Mononuclear cell (primary cell): ENCODE results near the gene COX6A1. TPM values are rescaled to one million over a fixed set of nuclear protein-coding genes. Genes with fewer than 3 reads are reported as not detected.
"Not testable (repeated sequence)": the region's sequence is repeated elsewhere in the genome, so short reads cannot be mapped to it uniquely, and the experiment has no call there.

ENCODE experiments used
- H3K27me3 ChIP-seq: 2 replicates; pipeline ENCODE4 v1.6.0; 2011; ENCODE audit warnings: low read length, control low read depth; ENCODE audit not compliant: insufficient read depth
- H3K4me1 ChIP-seq: 2 replicates; pipeline ENCODE4 v1.5.1; 2011; ENCODE audit warnings: mild to moderate bottlenecking, low read length, control low read depth; ENCODE audit not compliant: insufficient read depth
- H3K4me3 ChIP-seq: 2 replicates; pipeline ENCODE4 v1.5.1; 2011; ENCODE audit warnings: mild to moderate bottlenecking, low read length, moderate library complexity
- H3K9me3 ChIP-seq: 2 replicates; pipeline ENCODE4 v1.5.1; 2011; ENCODE audit warnings: low read depth, mild to moderate bottlenecking, control low read depth, low read length
- total RNA-seq: library from RNA; depleted of rRNA; stranded (reverse); fragments of >200 nt; gene quantifications from one replicate; pipeline ENCODE4 v1.2.3, GENCODE V29; 2012

COX6A1 gene
- total RNA-seq, 1 donor: 138 TPM

- H3K9me3 ChIP-seq: no peaks in the 10 kb centered on the region
- no peaks in the 10 kb centered on the region for H3K27me3 ChIP-seq
- H3K4me1 ChIP-seq: peaks cover 46% of the 10 kb centered on the region
- peak within 1 kb of the TSS; percentile 76 for H3K4me3 ChIP-seq
Observed at GRCh38 chr12:120469450-120470149, 31.7 kb downstream of the COX6A1 start, which contains the start of gene SRSF9. TSS of gene SRSF9 (minus strand) at chr12:120469748. CDS start at chr12:120469609, 139 bp downstream.

GRCh38 chr12:120470150-120470784 is 32.4 kb downstream of the COX6A1 start:
- Histone ChIP-seq H3K4me3 (peak overlapping the region; percentile 76), H3K9me3 (no peaks in the 10 kb centered on the region), H3K4me1 (peaks cover 50% of the 10 kb centered on the region), H3K27me3 (no peaks in the 10 kb centered on the region)

GRCh38 chr12:120472521-120472920 is 34.6 kb downstream of the COX6A1 start:
- Histone ChIP-seq H3K9me3 (no peaks in the 10 kb centered on the region), H3K4me3 (no peak overlapping the region), H3K4me1 (peaks cover 34% of the 10 kb centered on the region), H3K27me3 (no peaks in the 10 kb centered on the region)

GRCh38 chr12:120473807-120474615 is 36.1 kb downstream of the COX6A1 start:
- H3K9me3 ChIP-seq: no peaks in the 10 kb centered on the region
- no peaks in the 10 kb centered on the region for H3K27me3 ChIP-seq
- peaks cover 20% of the 10 kb centered on the region for H3K4me1 ChIP-seq
- H3K4me3 ChIP-seq: no peak overlapping the region

GRCh38 chr12:120474616-120474960 is 36.7 kb downstream of the COX6A1 start:
- Histone ChIP-seq H3K9me3 (no peaks in the 10 kb centered on the region), H3K27me3 (no peaks in the 10 kb centered on the region), H3K4me3 (no peak overlapping the region), H3K4me1 (peaks cover 22% of the 10 kb centered on the region)

DNA sequence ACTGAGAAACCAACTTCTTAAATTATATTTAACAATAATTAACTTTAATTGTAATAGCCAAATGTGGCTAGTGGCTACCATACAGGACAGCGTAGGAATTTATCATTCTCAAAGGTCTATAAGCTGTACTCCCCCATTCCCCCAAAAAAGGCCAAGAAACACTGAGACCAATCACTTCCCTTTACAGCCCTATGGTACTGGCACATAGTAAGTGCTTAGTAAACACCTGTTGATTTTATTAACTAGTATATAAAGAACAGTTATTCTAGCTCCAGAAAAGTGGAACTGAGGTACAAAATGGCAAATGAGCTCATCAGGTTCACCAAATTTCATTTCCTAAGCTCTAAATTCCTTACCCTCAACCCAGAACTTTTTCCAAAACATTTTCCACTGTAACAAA is 37.7 kb downstream of the COX6A1 start:
- peaks cover 22% of the 10 kb centered on the region for H3K4me1 ChIP-seq
- no peak overlapping the region for H3K4me3 ChIP-seq
- no peaks in the 10 kb centered on the region for H3K27me3 ChIP-seq

DNA sequence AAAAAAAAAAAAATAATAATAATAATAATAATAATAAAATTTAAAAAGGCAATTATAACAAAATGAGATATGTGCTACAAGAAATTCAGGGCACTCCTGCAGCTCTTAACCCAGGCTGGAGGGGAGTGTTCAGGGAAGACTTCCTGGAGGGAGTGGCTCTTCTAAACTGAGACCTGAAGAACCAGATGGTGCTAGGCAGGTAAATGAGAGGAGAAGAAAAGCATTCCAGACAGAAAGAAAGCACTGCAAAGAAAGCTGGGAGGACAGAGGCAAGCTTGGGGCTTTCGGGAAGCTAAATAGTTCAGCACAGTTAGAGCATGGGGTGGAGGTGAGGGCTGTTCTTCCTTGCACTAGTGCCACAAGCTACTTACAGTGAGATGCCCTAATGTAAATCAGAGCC is 41.5 kb downstream of the COX6A1 start:
- Histone ChIP-seq H3K9me3 (no peaks in the 10 kb centered on the region), H3K4me1 (peaks cover 30% of the 10 kb centered on the region), H3K27me3 (no peaks in the 10 kb centered on the region), H3K4me3 (no peak overlapping the region)

More for the DNA sequence above, 37.7 kb downstream of the COX6A1 start:
- no peaks in the 10 kb centered on the region for H3K9me3 ChIP-seq

DNA sequence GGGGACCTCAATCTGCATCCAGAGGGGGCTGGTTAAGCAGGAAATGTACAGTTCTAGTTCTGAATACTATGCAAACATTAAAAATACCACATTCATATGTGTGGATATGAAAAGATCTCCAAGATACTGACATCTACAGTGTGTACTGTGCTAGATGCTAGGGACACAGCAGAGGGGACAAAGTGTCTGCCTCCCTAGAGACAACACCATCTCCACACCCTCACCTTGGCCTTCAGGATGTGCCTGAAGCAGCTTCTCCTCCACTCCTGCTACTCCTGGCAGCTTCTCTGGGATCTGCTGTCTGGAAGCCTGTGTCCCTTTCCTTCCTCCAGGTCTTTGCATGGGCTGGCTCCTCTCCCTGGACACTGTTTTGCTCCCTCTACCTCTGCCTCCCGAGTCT is 42.3 kb downstream of the COX6A1 start:
- H3K4me1 ChIP-seq: peaks cover 25% of the 10 kb centered on the region
- H3K4me3 ChIP-seq: no peak overlapping the region
- H3K27me3 ChIP-seq: no peaks in the 10 kb centered on the region
- no peaks in the 10 kb centered on the region for H3K9me3 ChIP-seq

GRCh38 chr12:120481022-120481767 is 43.3 kb downstream of the COX6A1 start:
- Histone ChIP-seq H3K4me1 (peaks cover 25% of the 10 kb centered on the region), H3K27me3 (no peaks in the 10 kb centered on the region), H3K9me3 (no peaks in the 10 kb centered on the region), H3K4me3 (no peak overlapping the region)

DNA sequence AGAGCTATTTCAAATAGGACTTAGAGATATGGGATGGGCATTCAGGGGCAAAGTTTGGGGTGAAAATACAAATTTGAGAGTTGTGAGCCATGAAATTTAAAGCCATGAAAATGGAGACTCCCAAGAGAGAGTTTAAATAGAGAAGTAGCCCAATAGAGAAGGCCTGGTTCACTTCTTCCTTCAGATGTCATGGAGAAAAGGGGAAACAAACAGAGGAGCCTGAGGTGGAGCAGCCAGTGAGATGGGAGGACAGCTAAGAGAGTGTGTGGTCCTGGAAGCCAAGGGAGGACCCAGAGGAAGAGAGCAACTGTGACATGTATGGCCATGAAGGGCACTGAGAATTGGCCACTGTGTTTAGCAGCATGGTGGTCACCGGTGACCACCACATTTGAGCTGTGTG is 45.7 kb downstream of the COX6A1 start:
- Histone ChIP-seq H3K9me3 (no peaks in the 10 kb centered on the region), H3K4me3 (no peak overlapping the region), H3K4me1 (peaks cover 25% of the 10 kb centered on the region), H3K27me3 (no peaks in the 10 kb centered on the region)

GRCh38 chr12:120485961-120486881 is 48.3 kb downstream of the COX6A1 start:
- Histone ChIP-seq H3K9me3 (no peaks in the 10 kb centered on the region), H3K4me3 (no peak overlapping the region), H3K4me1 (peaks cover 12% of the 10 kb centered on the region), H3K27me3 (no peaks in the 10 kb centered on the region)

GRCh38 chr12:120487552-120487951 is 49.6 kb downstream of the COX6A1 start:
- not testable (repeated sequence) for H3K4me3 ChIP-seq, H3K9me3 ChIP-seq, H3K4me1 ChIP-seq, H3K27me3 ChIP-seq

GRCh38 chr12:120488057-120488640 is 50.2 kb downstream of the COX6A1 start:
- H3K4me3 ChIP-seq: no peak overlapping the region
- no peaks in the 10 kb centered on the region for H3K9me3 ChIP-seq
- H3K4me1 ChIP-seq: peaks cover 4% of the 10 kb centered on the region

DNA sequence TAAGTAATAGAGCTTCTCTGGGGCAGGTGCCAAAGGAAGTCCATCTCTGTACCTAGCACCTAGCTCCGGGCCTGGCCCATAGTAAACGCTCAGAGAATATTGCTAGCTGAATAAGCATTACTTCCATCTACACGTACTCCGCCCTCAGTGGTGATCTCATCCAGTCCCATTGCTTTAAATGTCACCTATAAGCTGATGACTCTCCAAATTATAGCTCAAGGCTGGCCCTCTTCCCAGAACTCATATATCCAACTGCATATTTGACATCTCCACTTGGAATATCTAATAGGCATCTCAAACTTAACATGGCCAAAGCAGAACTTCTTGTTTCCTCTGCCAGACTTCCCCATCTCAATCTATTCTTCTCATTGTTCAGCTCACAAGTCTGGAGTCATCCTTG is 51.1 kb downstream of the COX6A1 start:
- Histone ChIP-seq H3K4me3 (no peak overlapping the region), H3K27me3 (no peaks in the 10 kb centered on the region), H3K9me3 (no peaks in the 10 kb centered on the region), H3K4me1 (no peaks in the 10 kb centered on the region)

More at GRCh38 chr12:120488057-120488640, 50.2 kb downstream of the COX6A1 start:
- H3K27me3 ChIP-seq: no peaks in the 10 kb centered on the region
